HEK293 (cell line): ENCODE results near the gene DIP2B.
A peak's percentile ranks its signal among the peaks of the same experiment; 100 is the strongest.

Experiments
- CTCF ChIA-PET: fragments of 350-600 bp; formaldehyde crosslinking; extraction: SDS; loops from one replicate; lab custom pipeline; 2021; ENCODE audit warnings: antibody characterized with exemption; lab: Yijun Ruan, JAX
- POLR2A ChIA-PET: fragments of 300-600 bp; formaldehyde crosslinking; extraction: SDS; loops from one replicate; lab custom pipeline; 2020; ENCODE audit warnings: antibody characterized with exemption, inconsistent platforms; lab: Yijun Ruan, JAX
- H3K27ac ChIP-seq: fragments of 200-500 bp; sonication (Bioruptor generic); 2 replicates; pipeline ENCODE4 v1.5.1; 2014; ENCODE audit warnings: low read depth, low read length, control low read depth, inconsistent platforms; ENCODE audit errors: extremely low read depth
- H3K36me3 ChIP-seq, 2 experiments: fragments of 200-500 bp in 1 of 2; sonication (Bioruptor generic) in 1 of 2; 1 replicate in 1 of 2; 2 replicates in 1 of 2; pipeline ENCODE4 v1.5.1; 2014 to 2017; ENCODE audit warnings: inconsistent platforms in 2 of 2, low read length in 2 of 2; ENCODE audit not compliant: control insufficient read depth in 2 of 2, insufficient read depth in 1 of 2
- H3K4me1 ChIP-seq: fragments of 200-500 bp; sonication (Bioruptor generic); 2 replicates; pipeline ENCODE4 v1.5.1; 2014; ENCODE audit warnings: mild to moderate bottlenecking, low read length, inconsistent platforms; ENCODE audit not compliant: control insufficient read depth, insufficient read depth
- H3K4me3 ChIP-seq: 2 replicates; pipeline ENCODE4 v1.5.1; 2011; ENCODE audit warnings: low read depth, mild to moderate bottlenecking, control low read depth, low read length, moderate library complexity
- H3K9me3 ChIP-seq: fragments of 200-500 bp; sonication (Bioruptor generic); 2 replicates; pipeline ENCODE4 v1.5.1; 2014; ENCODE audit warnings: low read depth, low read length, inconsistent platforms; ENCODE audit not compliant: control insufficient read depth, insufficient read depth
- HOXA7 ChIP-seq: sonication (generic); formaldehyde crosslinking; IDR thresholded peaks from 2 replicates; pipeline ENCODE4 v1.8.1; 2022; ENCODE audit warnings: missing genetic modification reagents, borderline replicate concordance
- SCRT1 ChIP-seq: fragments of 450-650 bp; formaldehyde crosslinking; IDR thresholded peaks from 2 replicates; pipeline ENCODE4 v1.5.1; 2016; ENCODE audit warnings: missing biosample characterization, missing genetic modification characterization, borderline replicate concordance
- SCRT2 ChIP-seq: fragments of 450-650 bp; formaldehyde crosslinking; IDR thresholded peaks from 2 replicates; pipeline ENCODE4 v1.5.1; 2016; ENCODE audit warnings: missing biosample characterization, missing genetic modification characterization
- ZBTB48 ChIP-seq: fragments of 450-650 bp; formaldehyde crosslinking; IDR thresholded peaks from 2 replicates; pipeline ENCODE4 v1.5.1; 2016; ENCODE audit warnings: missing biosample characterization, missing genetic modification characterization
- ZNF155 ChIP-seq: fragments of 450-650 bp; formaldehyde crosslinking; IDR thresholded peaks from 2 replicates; pipeline ENCODE4 v1.5.1; 2016; ENCODE audit warnings: missing biosample characterization, missing genetic modification characterization
- ZNF354C ChIP-seq: fragments of 450-650 bp; formaldehyde crosslinking; IDR thresholded peaks from 2 replicates; pipeline ENCODE4 v1.5.1; 2016; ENCODE audit warnings: missing biosample characterization, missing genetic modification characterization, low read depth, borderline replicate concordance
- ZNF433 ChIP-seq: fragments of 450-650 bp; formaldehyde crosslinking; IDR thresholded peaks from 2 replicates; pipeline ENCODE4 v1.5.1; 2016; ENCODE audit warnings: missing biosample characterization, missing genetic modification characterization, low read depth
- ZNF544 ChIP-seq: fragments of 450-650 bp; formaldehyde crosslinking; IDR thresholded peaks from 2 replicates; pipeline ENCODE4 v1.5.0; 2017; ENCODE audit warnings: missing biosample characterization, missing genetic modification characterization
- ZNF670 ChIP-seq: fragments of 450-650 bp; formaldehyde crosslinking; IDR thresholded peaks from 2 replicates; pipeline ENCODE4 v1.5.1; 2016; ENCODE audit warnings: missing biosample characterization, missing genetic modification characterization, low read depth
- ZNF776 ChIP-seq: fragments of 450-650 bp; formaldehyde crosslinking; IDR thresholded peaks from 2 replicates; pipeline ENCODE4 v1.5.0; 2017; ENCODE audit warnings: missing biosample characterization, missing genetic modification characterization, borderline replicate concordance
- ZNF837 ChIP-seq: fragments of 450-650 bp; formaldehyde crosslinking; IDR thresholded peaks from 2 replicates; pipeline ENCODE4 v1.5.1; 2016; ENCODE audit warnings: missing biosample characterization, missing genetic modification characterization
- TF ChIP-seq, protein P1 (sequence below): fragments of 450-650 bp; formaldehyde crosslinking; IDR thresholded peaks from 2 replicates; pipeline ENCODE4 v1.5.1; 2016; ENCODE audit warnings: missing biosample characterization, missing genetic modification characterization
- TF ChIP-seq, protein P2 (sequence below): fragments of 450-650 bp; formaldehyde crosslinking; IDR thresholded peaks from 2 replicates; pipeline ENCODE4 v1.5.1; 2016; ENCODE audit warnings: missing biosample characterization, missing genetic modification characterization
- TF ChIP-seq, protein P3 (sequence below): fragments of 450-650 bp; formaldehyde crosslinking; IDR thresholded peaks from 2 replicates; pipeline ENCODE4 v1.5.1; 2016; ENCODE audit warnings: missing biosample characterization, missing genetic modification characterization
- TF ChIP-seq, protein P4 (sequence below): fragments of 450-650 bp; formaldehyde crosslinking; IDR thresholded peaks from 2 replicates; pipeline ENCODE4 v1.5.1; 2016; ENCODE audit warnings: missing biosample characterization, missing genetic modification characterization

DIP2B gene

DNA sequence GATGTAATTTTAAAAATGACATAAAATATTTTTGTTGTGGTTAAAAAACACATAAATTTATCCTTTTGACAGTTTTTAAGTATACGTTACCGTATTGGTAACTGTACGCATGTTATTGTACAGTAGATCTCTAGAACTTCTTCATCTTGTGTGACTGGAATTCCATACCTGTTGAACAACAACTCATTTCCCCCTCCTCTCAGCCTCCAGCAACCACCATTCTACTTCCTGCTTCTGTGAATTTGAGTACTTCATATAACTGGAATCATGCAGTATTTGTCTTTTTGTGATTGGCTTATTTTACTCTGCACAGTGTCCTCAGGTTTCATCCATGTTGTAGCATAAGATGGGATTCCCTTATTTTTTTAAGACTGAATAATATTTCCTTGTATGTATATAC is 145.5 kb downstream of the DIP2B start:
- no peaks in the 10 kb centered on the region for H3K36me3 ChIP-seq
- ChIA-PET CTCF (no interaction called here), POLR2A (no interaction called here)

DNA sequence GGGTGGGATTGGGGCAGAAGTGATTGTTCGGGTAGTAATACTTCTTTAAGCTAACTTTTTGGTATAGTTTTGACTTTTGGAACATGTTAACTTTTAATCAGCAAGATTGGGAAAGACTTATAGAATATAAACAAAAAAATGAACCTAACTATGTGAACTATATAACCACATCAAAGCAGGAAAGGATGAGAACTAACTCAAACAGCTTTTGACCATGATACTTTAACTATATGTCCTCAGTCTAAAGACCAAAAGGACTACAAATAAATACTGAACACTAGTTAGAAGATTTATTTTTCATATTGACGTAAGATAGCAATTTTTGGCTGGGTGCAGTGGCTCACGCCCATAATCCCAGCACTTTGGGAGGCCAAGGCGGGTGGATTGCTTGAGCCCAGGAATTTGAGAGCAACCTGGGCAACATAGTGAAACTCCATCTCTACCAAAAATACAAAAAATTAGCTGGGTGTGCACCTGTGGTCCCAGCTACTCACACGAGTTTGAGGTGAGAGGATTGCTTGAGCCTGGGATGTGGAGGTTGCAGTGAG is 150.7 kb downstream of the DIP2B start:
- Histone ChIP-seq H3K36me3 (no peaks in the 10 kb centered on the region), H3K27ac (no peak overlapping the region), H3K9me3 (no peaks in the 10 kb centered on the region), H3K4me3 (no peak overlapping the region), H3K4me1 (peaks cover 6% of the 10 kb centered on the region; the same call in 1 of the 2 replicates)
- TF ChIP-seq ZNF354C (tag by site-specific recombination) (no peak), ZNF776 (tag by site-specific recombination) (no peak), ZNF433 (tag by site-specific recombination) (no peak), ZNF837 (tag by site-specific recombination) (no peak), ZBTB48 (tag by site-specific recombination) (no peak), ZNF670 (no peak), HOXA7 (CRISPR knock-in tag) (no peak), ZNF544 (tag by site-specific recombination) (no peak), ZNF155 (tag by site-specific recombination) (no peak)
- TF ChIP-seq, protein P1, sequence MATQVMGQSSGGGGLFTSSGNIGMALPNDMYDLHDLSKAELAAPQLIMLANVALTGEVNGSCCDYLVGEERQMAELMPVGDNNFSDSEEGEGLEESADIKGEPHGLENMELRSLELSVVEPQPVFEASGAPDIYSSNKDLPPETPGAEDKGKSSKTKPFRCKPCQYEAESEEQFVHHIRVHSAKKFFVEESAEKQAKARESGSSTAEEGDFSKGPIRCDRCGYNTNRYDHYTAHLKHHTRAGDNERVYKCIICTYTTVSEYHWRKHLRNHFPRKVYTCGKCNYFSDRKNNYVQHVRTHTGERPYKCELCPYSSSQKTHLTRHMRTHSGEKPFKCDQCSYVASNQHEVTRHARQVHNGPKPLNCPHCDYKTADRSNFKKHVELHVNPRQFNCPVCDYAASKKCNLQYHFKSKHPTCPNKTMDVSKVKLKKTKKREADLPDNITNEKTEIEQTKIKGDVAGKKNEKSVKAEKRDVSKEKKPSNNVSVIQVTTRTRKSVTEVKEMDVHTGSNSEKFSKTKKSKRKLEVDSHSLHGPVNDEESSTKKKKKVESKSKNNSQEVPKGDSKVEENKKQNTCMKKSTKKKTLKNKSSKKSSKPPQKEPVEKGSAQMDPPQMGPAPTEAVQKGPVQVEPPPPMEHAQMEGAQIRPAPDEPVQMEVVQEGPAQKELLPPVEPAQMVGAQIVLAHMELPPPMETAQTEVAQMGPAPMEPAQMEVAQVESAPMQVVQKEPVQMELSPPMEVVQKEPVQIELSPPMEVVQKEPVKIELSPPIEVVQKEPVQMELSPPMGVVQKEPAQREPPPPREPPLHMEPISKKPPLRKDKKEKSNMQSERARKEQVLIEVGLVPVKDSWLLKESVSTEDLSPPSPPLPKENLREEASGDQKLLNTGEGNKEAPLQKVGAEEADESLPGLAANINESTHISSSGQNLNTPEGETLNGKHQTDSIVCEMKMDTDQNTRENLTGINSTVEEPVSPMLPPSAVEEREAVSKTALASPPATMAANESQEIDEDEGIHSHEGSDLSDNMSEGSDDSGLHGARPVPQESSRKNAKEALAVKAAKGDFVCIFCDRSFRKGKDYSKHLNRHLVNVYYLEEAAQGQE: no peak
- TF ChIP-seq, protein P2, sequence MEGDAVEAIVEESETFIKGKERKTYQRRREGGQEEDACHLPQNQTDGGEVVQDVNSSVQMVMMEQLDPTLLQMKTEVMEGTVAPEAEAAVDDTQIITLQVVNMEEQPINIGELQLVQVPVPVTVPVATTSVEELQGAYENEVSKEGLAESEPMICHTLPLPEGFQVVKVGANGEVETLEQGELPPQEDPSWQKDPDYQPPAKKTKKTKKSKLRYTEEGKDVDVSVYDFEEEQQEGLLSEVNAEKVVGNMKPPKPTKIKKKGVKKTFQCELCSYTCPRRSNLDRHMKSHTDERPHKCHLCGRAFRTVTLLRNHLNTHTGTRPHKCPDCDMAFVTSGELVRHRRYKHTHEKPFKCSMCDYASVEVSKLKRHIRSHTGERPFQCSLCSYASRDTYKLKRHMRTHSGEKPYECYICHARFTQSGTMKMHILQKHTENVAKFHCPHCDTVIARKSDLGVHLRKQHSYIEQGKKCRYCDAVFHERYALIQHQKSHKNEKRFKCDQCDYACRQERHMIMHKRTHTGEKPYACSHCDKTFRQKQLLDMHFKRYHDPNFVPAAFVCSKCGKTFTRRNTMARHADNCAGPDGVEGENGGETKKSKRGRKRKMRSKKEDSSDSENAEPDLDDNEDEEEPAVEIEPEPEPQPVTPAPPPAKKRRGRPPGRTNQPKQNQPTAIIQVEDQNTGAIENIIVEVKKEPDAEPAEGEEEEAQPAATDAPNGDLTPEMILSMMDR: no peak
- TF ChIP-seq, protein P3, sequence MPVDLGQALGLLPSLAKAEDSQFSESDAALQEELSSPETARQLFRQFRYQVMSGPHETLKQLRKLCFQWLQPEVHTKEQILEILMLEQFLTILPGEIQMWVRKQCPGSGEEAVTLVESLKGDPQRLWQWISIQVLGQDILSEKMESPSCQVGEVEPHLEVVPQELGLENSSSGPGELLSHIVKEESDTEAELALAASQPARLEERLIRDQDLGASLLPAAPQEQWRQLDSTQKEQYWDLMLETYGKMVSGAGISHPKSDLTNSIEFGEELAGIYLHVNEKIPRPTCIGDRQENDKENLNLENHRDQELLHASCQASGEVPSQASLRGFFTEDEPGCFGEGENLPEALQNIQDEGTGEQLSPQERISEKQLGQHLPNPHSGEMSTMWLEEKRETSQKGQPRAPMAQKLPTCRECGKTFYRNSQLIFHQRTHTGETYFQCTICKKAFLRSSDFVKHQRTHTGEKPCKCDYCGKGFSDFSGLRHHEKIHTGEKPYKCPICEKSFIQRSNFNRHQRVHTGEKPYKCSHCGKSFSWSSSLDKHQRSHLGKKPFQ (tag by site-specific recombination): no peak
- ChIA-PET POLR2A (no interaction called here), CTCF (interaction anchor here (0.6 kb wide), 2 partner anchors 125 to 586 kb away, joined by 3 to 4 read pairs; no protein-coding TSS in a partner anchor)

More for the DNA sequence above, 145.5 kb downstream of the DIP2B start:
- TF ChIP-seq, protein P4, sequence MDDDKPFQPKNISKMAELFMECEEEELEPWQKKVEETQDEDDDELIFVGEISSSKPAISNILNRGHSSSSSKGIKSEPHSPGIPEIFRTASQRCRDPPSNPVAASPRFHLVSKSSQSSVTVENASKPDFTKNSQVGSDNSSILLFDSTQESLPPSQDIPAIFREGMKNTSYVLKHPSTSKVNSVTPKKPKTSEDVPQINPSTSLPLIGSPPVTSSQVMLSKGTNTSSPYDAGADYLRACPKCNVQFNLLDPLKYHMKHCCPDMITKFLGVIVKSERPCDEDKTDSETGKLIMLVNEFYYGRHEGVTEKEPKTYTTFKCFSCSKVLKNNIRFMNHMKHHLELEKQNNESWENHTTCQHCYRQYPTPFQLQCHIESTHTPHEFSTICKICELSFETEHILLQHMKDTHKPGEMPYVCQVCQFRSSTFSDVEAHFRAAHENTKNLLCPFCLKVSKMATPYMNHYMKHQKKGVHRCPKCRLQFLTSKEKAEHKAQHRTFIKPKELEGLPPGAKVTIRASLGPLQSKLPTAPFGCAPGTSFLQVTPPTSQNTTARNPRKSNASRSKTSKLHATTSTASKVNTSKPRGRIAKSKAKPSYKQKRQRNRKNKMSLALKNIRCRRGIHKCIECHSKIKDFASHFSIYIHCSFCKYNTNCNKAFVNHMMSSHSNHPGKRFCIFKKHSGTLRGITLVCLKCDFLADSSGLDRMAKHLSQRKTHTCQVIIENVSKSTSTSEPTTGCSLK: no peak
- TF ChIP-seq SCRT1 (tag by site-specific recombination) (peak; percentile 39; the same call in 1 of the 2 replicates), SCRT2 (peak; percentile 67)
- TF ChIP-seq, all 188 proteins: peak for 2
- Histone ChIP-seq H3K27ac (no peak overlapping the region), H3K4me1 (peaks cover 6% of the 10 kb centered on the region), H3K4me3 (no peak overlapping the region), H3K9me3 (no peaks in the 10 kb centered on the region)
